ENCODE data around the gene ECHS1.
A peak's percentile ranks its signal among the peaks of the same experiment; 100 is the strongest.
"Not testable (repeated sequence)": the region's sequence is repeated elsewhere in the genome, so short reads cannot be mapped to it uniquely, and the experiment has no call there.

Gene ECHS1

DNA sequence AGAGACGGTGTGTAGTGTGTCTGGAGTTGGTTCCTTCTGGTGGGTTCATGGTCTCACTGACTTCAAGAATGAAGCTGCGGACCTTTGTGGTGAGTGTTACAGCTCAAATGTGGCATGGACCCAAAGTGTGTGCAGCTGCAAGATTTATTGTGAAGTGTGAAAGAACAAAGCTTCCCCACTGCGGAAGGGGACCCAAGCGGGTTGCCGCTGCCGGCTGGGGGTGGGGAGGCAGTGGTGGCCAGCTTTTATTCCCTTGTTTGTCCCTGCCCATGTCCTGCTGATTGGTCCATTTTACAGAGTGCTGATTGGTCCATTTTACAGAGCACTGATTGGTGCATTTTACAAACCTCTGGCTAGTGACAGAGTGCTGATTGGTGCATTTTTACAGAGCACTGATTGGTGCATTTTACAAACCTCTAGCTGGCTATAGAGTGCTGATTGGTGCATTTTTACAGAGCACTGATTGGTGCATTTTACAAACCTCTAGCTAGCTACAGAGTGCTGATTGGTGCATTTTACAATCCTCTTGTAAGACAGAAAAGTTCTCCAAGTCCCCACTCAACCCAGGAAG is 52.2 kb downstream of the ECHS1 start:
- not testable (repeated sequence) for DNase-seq

- DNase-seq = peak; percentile 84 to 87
Observed at GRCh38 chr10:133318494-133319127, 54.5 kb downstream of the ECHS1 start.

- no peak for DNase-seq
Observed at GRCh38 chr10:133316732-133317131, 56.4 kb downstream of the ECHS1 start.

- DNase-seq = no peak
Observed at GRCh38 chr10:133316266-133316665, 56.9 kb downstream of the ECHS1 start.

GRCh38 chr10:133315847-133316246 is 57.3 kb downstream of the ECHS1 start:
- DNase-seq = no peak

- DNase-seq = no peak
Observed at GRCh38 chr10:133314911-133315310, 58.2 kb downstream of the ECHS1 start.

GRCh38 chr10:133313192-133313591 is 60.0 kb downstream of the ECHS1 start:
- no peak for DNase-seq

GRCh38 chr10:133312769-133313145 is 60.4 kb downstream of the ECHS1 start:
- DNase-seq = no peak

All from activated T-cell treated with anti-CD3 and anti-CD28 coated beads, Interleukin-2, amount 50 U/mL, for 48 hours (primary cell).